ENCODE measurements around the gene MTHFD1.

The MTHFD1 gene

GRCh38 chr14:64447876-64448670 lies 59.9 kb downstream of the MTHFD1 start:
- TF ChIP-seq, protein P1, sequence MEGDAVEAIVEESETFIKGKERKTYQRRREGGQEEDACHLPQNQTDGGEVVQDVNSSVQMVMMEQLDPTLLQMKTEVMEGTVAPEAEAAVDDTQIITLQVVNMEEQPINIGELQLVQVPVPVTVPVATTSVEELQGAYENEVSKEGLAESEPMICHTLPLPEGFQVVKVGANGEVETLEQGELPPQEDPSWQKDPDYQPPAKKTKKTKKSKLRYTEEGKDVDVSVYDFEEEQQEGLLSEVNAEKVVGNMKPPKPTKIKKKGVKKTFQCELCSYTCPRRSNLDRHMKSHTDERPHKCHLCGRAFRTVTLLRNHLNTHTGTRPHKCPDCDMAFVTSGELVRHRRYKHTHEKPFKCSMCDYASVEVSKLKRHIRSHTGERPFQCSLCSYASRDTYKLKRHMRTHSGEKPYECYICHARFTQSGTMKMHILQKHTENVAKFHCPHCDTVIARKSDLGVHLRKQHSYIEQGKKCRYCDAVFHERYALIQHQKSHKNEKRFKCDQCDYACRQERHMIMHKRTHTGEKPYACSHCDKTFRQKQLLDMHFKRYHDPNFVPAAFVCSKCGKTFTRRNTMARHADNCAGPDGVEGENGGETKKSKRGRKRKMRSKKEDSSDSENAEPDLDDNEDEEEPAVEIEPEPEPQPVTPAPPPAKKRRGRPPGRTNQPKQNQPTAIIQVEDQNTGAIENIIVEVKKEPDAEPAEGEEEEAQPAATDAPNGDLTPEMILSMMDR (IDR thresholded peaks at IDR 0.05; ENCODE audit: borderline replicate concordance, insufficient read depth, low read depth, low read length): no peak
- no peak overlapping the region for H3K4me3 ChIP-seq (ENCODE audit: low read depth, low read length)

DNA sequence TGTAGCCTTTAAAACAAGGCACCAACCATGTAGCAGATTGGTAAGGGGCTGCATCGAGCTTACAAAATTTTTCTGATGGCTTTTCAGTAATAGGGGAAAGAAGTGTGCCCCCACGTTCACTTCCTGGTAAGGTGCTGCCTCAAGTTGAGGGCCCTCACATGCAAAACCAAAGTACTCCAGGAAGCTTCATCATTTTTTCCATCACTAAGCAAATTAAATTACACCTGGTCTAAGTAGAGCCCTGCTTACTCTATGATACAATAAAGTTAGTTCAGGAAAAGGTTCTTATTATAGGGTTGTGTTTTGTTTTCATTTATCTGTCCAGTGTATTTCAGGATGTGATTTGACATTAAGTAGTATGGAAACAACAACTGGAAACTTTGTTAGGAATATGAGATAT lies 62.1 kb downstream of the MTHFD1 start:
- TF ChIP-seq, protein P1 (IDR thresholded peaks at IDR 0.05; ENCODE audit: borderline replicate concordance, insufficient read depth, low read depth, low read length): no peak
- H3K4me3 ChIP-seq (ENCODE audit: low read depth, low read length): no peak overlapping the region

- TF ChIP-seq, protein P1 (IDR thresholded peaks at IDR 0.05; ENCODE audit: borderline replicate concordance, insufficient read depth, low read depth, low read length): no peak
Observed at GRCh38 chr14:64454671-64455070, 66.5 kb downstream of the MTHFD1 start.

GRCh38 chr14:64459405-64460136 lies 71.4 kb downstream of the MTHFD1 start:
- H3K4me3 ChIP-seq (ENCODE audit: low read depth, low read length): no peak overlapping the region
- TF ChIP-seq, protein P1 (IDR thresholded peaks at IDR 0.05; ENCODE audit: borderline replicate concordance, insufficient read depth, low read depth, low read length): no peak

More at GRCh38 chr14:64454671-64455070, 66.5 kb downstream of the MTHFD1 start:
- H3K4me3 ChIP-seq (ENCODE audit: low read depth, low read length): no peak overlapping the region

- TF ChIP-seq, protein P1 (IDR thresholded peaks at IDR 0.05; ENCODE audit: borderline replicate concordance, insufficient read depth, low read depth, low read length): no peak
- H3K4me3 ChIP-seq (ENCODE audit: low read depth, low read length): no peak overlapping the region
Observed at GRCh38 chr14:64461221-64461620, 73.1 kb downstream of the MTHFD1 start.

GRCh38 chr14:64463195-64463594 lies 75.0 kb downstream of the MTHFD1 start:
- H3K4me3 ChIP-seq (ENCODE audit: low read depth, low read length): no peak overlapping the region
- TF ChIP-seq, protein P1 (IDR thresholded peaks at IDR 0.05; ENCODE audit: borderline replicate concordance, insufficient read depth, low read depth, low read length): no peak
